Upper lobe of right lung (tissue), 1 donor: ENCODE results near the gene FIZ1. TPM values are rescaled to one million over a fixed set of nuclear protein-coding genes. Genes with fewer than 3 reads are reported as not detected.

Source experiments
- ATAC-seq: fragments of 200-7000 bp; cut with Tn5 transposase; one replicate; pipeline ENCODE4 v1.9.1; 2020; ENCODE audit warnings: mild to moderate bottlenecking, moderate library complexity
- DNase-seq: peaks from one replicate; pipeline ENCODE4 v3.0.0-alpha.2; 2020
- H3K27ac ChIP-seq: fragments of 200-600 bp; one replicate; pipeline ENCODE4 v1.8.0; 2022
- H3K27me3 ChIP-seq: fragments of 200-600 bp; one replicate; pipeline ENCODE4 v1.8.0; 2022; ENCODE audit warnings: mild to moderate bottlenecking
- H3K36me3 ChIP-seq: fragments of 200-600 bp; one replicate; pipeline ENCODE4 v1.8.0; 2022
- H3K4me1 ChIP-seq: fragments of 200-600 bp; one replicate; pipeline ENCODE4 v1.8.0; 2022
- H3K4me3 ChIP-seq: fragments of 200-600 bp; one replicate; pipeline ENCODE4 v1.8.0; 2022; ENCODE audit warnings: mild to moderate bottlenecking
- H3K9me3 ChIP-seq: fragments of 200-600 bp; one replicate; pipeline ENCODE4 v1.8.0; 2022
- intact Hi-C: fragments of 100-400 bp; cut with DNase I; formaldehyde crosslinking; loops from one replicate; pipeline ENCODE4 v1.11.0; 2022
- total RNA-seq: library from RNA; stranded (reverse); fragmentation: NEBNext Ultra II Directional; extraction: Animal tissue kit (Norgen Biotek cat#: 25700); gene quantifications from one replicate; pipeline ENCODE4 v1.2.1, GENCODE V29; 2021
- TF ChIP-seq, protein P1 (sequence below): fragments of 200-600 bp; IDR thresholded peaks from one replicate; pipeline ENCODE4 v1.8.0; 2022; ENCODE audit warnings: antibody characterized with exemption
- donor health status: DM: no; HTN: yes; CAD: no; lungs with severe emphysema.

Gene FIZ1
- total RNA-seq, 1 donor from 2014 or later: 14.9 TPM

- H3K9me3 ChIP-seq: no peaks in the 10 kb centered on the region
- no peak for ATAC-seq
- H3K4me1 ChIP-seq: no peaks in the 10 kb centered on the region
- H3K27me3 ChIP-seq: no peaks in the 10 kb centered on the region
- no peak overlapping the region for H3K4me3 ChIP-seq
- TF ChIP-seq, protein P1, sequence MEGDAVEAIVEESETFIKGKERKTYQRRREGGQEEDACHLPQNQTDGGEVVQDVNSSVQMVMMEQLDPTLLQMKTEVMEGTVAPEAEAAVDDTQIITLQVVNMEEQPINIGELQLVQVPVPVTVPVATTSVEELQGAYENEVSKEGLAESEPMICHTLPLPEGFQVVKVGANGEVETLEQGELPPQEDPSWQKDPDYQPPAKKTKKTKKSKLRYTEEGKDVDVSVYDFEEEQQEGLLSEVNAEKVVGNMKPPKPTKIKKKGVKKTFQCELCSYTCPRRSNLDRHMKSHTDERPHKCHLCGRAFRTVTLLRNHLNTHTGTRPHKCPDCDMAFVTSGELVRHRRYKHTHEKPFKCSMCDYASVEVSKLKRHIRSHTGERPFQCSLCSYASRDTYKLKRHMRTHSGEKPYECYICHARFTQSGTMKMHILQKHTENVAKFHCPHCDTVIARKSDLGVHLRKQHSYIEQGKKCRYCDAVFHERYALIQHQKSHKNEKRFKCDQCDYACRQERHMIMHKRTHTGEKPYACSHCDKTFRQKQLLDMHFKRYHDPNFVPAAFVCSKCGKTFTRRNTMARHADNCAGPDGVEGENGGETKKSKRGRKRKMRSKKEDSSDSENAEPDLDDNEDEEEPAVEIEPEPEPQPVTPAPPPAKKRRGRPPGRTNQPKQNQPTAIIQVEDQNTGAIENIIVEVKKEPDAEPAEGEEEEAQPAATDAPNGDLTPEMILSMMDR: no peak
- no peaks in the 10 kb centered on the region for H3K36me3 ChIP-seq
- intact Hi-C loops: no loop called here
- no peak overlapping the region for H3K27ac ChIP-seq
- no peak for DNase-seq
Measured at GRCh38 chr19:55542292-55542855, 56.9 kb downstream of the FIZ1 start.

Other genes with a start within 250 kb of the FIZ1 start
- gene COX6B2, start 244.8 kb downstream of the FIZ1 start, total RNA-seq: not detected
- not detected for gene GARIN5B, start 236.3 kb downstream of the FIZ1 start, total RNA-seq
- gene IL11, start 229.1 kb downstream of the FIZ1 start, total RNA-seq: 0.84 TPM
- not detected for gene TMEM190, start 222.7 kb downstream of the FIZ1 start, total RNA-seq
- 19.8 TPM for gene TMEM238, start 215.2 kb downstream of the FIZ1 start, total RNA-seq
- gene RPL28, start 213.6 kb downstream of the FIZ1 start, total RNA-seq: 1,343 TPM
- gene UBE2S, start 191.7 kb downstream of the FIZ1 start, total RNA-seq: 19.5 TPM
- gene SHISA7, start 156.2 kb downstream of the FIZ1 start, total RNA-seq: not detected
- gene ISOC2, start 137.9 kb downstream of the FIZ1 start, total RNA-seq: 25.3 TPM
- gene C19orf85, start 134.8 kb downstream of the FIZ1 start, total RNA-seq: not detected
- gene ZNF628, start 122.9 kb downstream of the FIZ1 start, total RNA-seq: 10.2 TPM
- 14.7 TPM for gene NAT14, start 114.3 kb downstream of the FIZ1 start, total RNA-seq
- 6.0 TPM for gene SSC5D, start 111.1 kb downstream of the FIZ1 start, total RNA-seq
- not detected for gene SBK2, start 62.4 kb downstream of the FIZ1 start, total RNA-seq
- 1.8 TPM for gene SBK3, start 54.0 kb downstream of the FIZ1 start, total RNA-seq
- gene ZNF579, start 18.7 kb downstream of the FIZ1 start, total RNA-seq: 15.7 TPM
- gene ZNF524, start 771 bp upstream of the FIZ1 start, total RNA-seq: 28.6 TPM
- gene ZNF865, start 6.1 kb upstream of the FIZ1 start, total RNA-seq: 18.4 TPM
- gene ZNF784, start 25.0 kb upstream of the FIZ1 start, total RNA-seq: 9.7 TPM
- 30.7 TPM for gene ZNF580, start 41.5 kb upstream of the FIZ1 start, total RNA-seq
- 16.4 TPM for gene ZNF581, start 44.1 kb upstream of the FIZ1 start, total RNA-seq
- 11.1 TPM for gene CCDC106, start 48.7 kb upstream of the FIZ1 start, total RNA-seq
- gene U2AF2, start 55.5 kb upstream of the FIZ1 start, total RNA-seq: 142 TPM
- gene EPN1, start 75.7 kb upstream of the FIZ1 start, total RNA-seq: 117 TPM
- not detected for gene NLRP9, start 138.9 kb upstream of the FIZ1 start, total RNA-seq
- not detected for gene RFPL4A, start 159.6 kb upstream of the FIZ1 start, total RNA-seq
- not detected for gene RFPL4AL1, start 169.6 kb upstream of the FIZ1 start, total RNA-seq
- not detected for gene NLRP11, start 232.5 kb upstream of the FIZ1 start, total RNA-seq
- gene NLRP4, start 237.0 kb upstream of the FIZ1 start, total RNA-seq: not detected